Measurements from ENCODE around the gene RASD1.

RASD1 gene

GRCh38 chr17:17504341-17505140, 8.3 kb upstream of the RASD1 start:
- H3K36me3 ChIP-seq (ENCODE audit: control insufficient read depth in 1 of 2, insufficient read depth in 2 of 2, low read length in 2 of 2): no peaks in the 10 kb centered on the region
- no peak overlapping the region for H3K9ac ChIP-seq (ENCODE audit: low read length)
- no peak overlapping the region for H3K27ac ChIP-seq (ENCODE audit: low read depth, low read length)
- H3K4me2 ChIP-seq (ENCODE audit: low read length): no peak overlapping the region
- DNase-seq: no peak
- no peaks in the 10 kb centered on the region for H3K27me3 ChIP-seq (ENCODE audit: insufficient read depth, low read length)
- H2AFZ ChIP-seq (ENCODE audit: insufficient read depth, low read length, poor library complexity): no peak overlapping the region
- H2AK5ac ChIP-seq (ENCODE audit: low read length): no peak overlapping the region
- no peak overlapping the region for H3K4me3 ChIP-seq (ENCODE audit: low read depth, low read length)
- H3K23ac ChIP-seq (ENCODE audit: low read length): no peak overlapping the region
- H3K79me1 ChIP-seq (ENCODE audit: low read length): no peaks in the 10 kb centered on the region
- H4K8ac ChIP-seq (ENCODE audit: low read depth, low read length): no peak overlapping the region
- no peak overlapping the region for H2BK120ac ChIP-seq (ENCODE audit: insufficient read depth, low read length, poor library complexity)
- peaks cover 4% of the 10 kb centered on the region for H3K9me3 ChIP-seq (ENCODE audit: insufficient read depth, low read depth, low read length)
- no peak overlapping the region for H2BK12ac ChIP-seq (ENCODE audit: low read length)
- no peak overlapping the region for H3K4ac ChIP-seq (ENCODE audit: low read depth, low read length)
- no peak overlapping the region for H3K18ac ChIP-seq (ENCODE audit: low read length)
- H3K14ac ChIP-seq (ENCODE audit: low read length): no peak overlapping the region
- WGBS (ENCODE audit: extremely low coverage, insufficient coverage, insufficient read length): no CpG with 5 or more reads among the region's 20 CpGs
- H3K4me1 ChIP-seq (ENCODE audit: control insufficient read depth in 1 of 2, insufficient read depth in 2 of 2, low read length in 2 of 2): no peaks in the 10 kb centered on the region
- no peak overlapping the region for H4K12ac ChIP-seq (ENCODE audit: low read depth, low read length)
- H2BK5ac ChIP-seq (ENCODE audit: low read depth, low read length, poor library complexity): no peak overlapping the region
- no peak overlapping the region for H4K91ac ChIP-seq (ENCODE audit: low read depth, low read length)
- no peaks in the 10 kb centered on the region for H3K79me2 ChIP-seq (ENCODE audit: control insufficient read depth, insufficient read depth, low read length, poor library complexity)

GRCh38 chr17:17503566-17504130, 7.5 kb upstream of the RASD1 start:
- WGBS (ENCODE audit: extremely low coverage, insufficient coverage, insufficient read length): no CpG with 5 or more reads among the region's 7 CpGs

GRCh38 chr17:17502741-17503565, 6.8 kb upstream of the RASD1 start:
- 100% methylated on average over 4 of the region's 21 CpGs for WGBS (ENCODE audit: extremely low coverage, insufficient coverage, insufficient read length)
- H2BK5ac ChIP-seq (ENCODE audit: low read depth, low read length, poor library complexity): no peak overlapping the region
- H2BK12ac ChIP-seq (ENCODE audit: low read length): no peak overlapping the region
- no peaks in the 10 kb centered on the region for H3K79me2 ChIP-seq (ENCODE audit: control insufficient read depth, insufficient read depth, low read length, poor library complexity)
- H3K79me1 ChIP-seq (ENCODE audit: low read length): no peaks in the 10 kb centered on the region
- H3K4ac ChIP-seq (ENCODE audit: low read depth, low read length): no peak overlapping the region
- H4K91ac ChIP-seq (ENCODE audit: low read depth, low read length): no peak overlapping the region
- H2BK120ac ChIP-seq (ENCODE audit: insufficient read depth, low read length, poor library complexity): no peak overlapping the region
- H3K18ac ChIP-seq (ENCODE audit: low read length): no peak overlapping the region
- no peak overlapping the region for H3K23ac ChIP-seq (ENCODE audit: low read length)
- H2AFZ ChIP-seq (ENCODE audit: insufficient read depth, low read length, poor library complexity): no peak overlapping the region
- no peak overlapping the region for H3K27ac ChIP-seq (ENCODE audit: low read depth, low read length)
- H3K27me3 ChIP-seq (ENCODE audit: insufficient read depth, low read length): no peaks in the 10 kb centered on the region
- peaks cover 4% of the 10 kb centered on the region for H3K9me3 ChIP-seq (ENCODE audit: insufficient read depth, low read depth, low read length)
- DNase-seq: no peak
- no peak overlapping the region for H4K8ac ChIP-seq (ENCODE audit: low read depth, low read length)
- no peak overlapping the region for H2AK5ac ChIP-seq (ENCODE audit: low read length)
- no peaks in the 10 kb centered on the region for H3K36me3 ChIP-seq (ENCODE audit: control insufficient read depth in 1 of 2, insufficient read depth in 2 of 2, low read length in 2 of 2)
- no peak overlapping the region for H3K9ac ChIP-seq (ENCODE audit: low read length)
- no peak overlapping the region for H3K4me3 ChIP-seq (ENCODE audit: low read depth, low read length)
- H3K4me1 ChIP-seq (ENCODE audit: control insufficient read depth in 1 of 2, insufficient read depth in 2 of 2, low read length in 2 of 2): no peaks in the 10 kb centered on the region
- no peak overlapping the region for H3K4me2 ChIP-seq (ENCODE audit: low read length)
- no peak overlapping the region for H4K12ac ChIP-seq (ENCODE audit: low read depth, low read length)
- no peak overlapping the region for H3K14ac ChIP-seq (ENCODE audit: low read length)

More at GRCh38 chr17:17503566-17504130, 7.5 kb upstream of the RASD1 start:
- H3K36me3 ChIP-seq (ENCODE audit: control insufficient read depth in 1 of 2, insufficient read depth in 2 of 2, low read length in 2 of 2): no peaks in the 10 kb centered on the region
- H3K4me3 ChIP-seq (ENCODE audit: low read depth, low read length): peak overlapping the region; percentile 22
- H2BK120ac ChIP-seq (ENCODE audit: insufficient read depth, low read length, poor library complexity): no peak overlapping the region
- H3K14ac ChIP-seq (ENCODE audit: low read length): no peak overlapping the region
- H2BK5ac ChIP-seq (ENCODE audit: low read depth, low read length, poor library complexity): no peak overlapping the region
- H3K79me1 ChIP-seq (ENCODE audit: low read length): no peaks in the 10 kb centered on the region
- no peak for DNase-seq
- no peak overlapping the region for H2AK5ac ChIP-seq (ENCODE audit: low read length)
- H3K23ac ChIP-seq (ENCODE audit: low read length): no peak overlapping the region
- peaks cover 4% of the 10 kb centered on the region for H3K9me3 ChIP-seq (ENCODE audit: insufficient read depth, low read depth, low read length)
- H3K4ac ChIP-seq (ENCODE audit: low read depth, low read length): no peak overlapping the region
- H4K8ac ChIP-seq (ENCODE audit: low read depth, low read length): no peak overlapping the region
- no peaks in the 10 kb centered on the region for H3K79me2 ChIP-seq (ENCODE audit: control insufficient read depth, insufficient read depth, low read length, poor library complexity)
- H4K12ac ChIP-seq (ENCODE audit: low read depth, low read length): no peak overlapping the region
- H2AFZ ChIP-seq (ENCODE audit: insufficient read depth, low read length, poor library complexity): no peak overlapping the region
- no peak overlapping the region for H3K4me2 ChIP-seq (ENCODE audit: low read length)
- H3K27me3 ChIP-seq (ENCODE audit: insufficient read depth, low read length): no peaks in the 10 kb centered on the region
- no peak overlapping the region for H2BK12ac ChIP-seq (ENCODE audit: low read length)
- H3K18ac ChIP-seq (ENCODE audit: low read length): no peak overlapping the region
- no peak overlapping the region for H3K9ac ChIP-seq (ENCODE audit: low read length)
- no peak overlapping the region for H4K91ac ChIP-seq (ENCODE audit: low read depth, low read length)
- H3K27ac ChIP-seq (ENCODE audit: low read depth, low read length): no peak overlapping the region
- no peaks in the 10 kb centered on the region for H3K4me1 ChIP-seq (ENCODE audit: control insufficient read depth in 1 of 2, insufficient read depth in 2 of 2, low read length in 2 of 2)

- Histone ChIP-seq H3K27me3 (ENCODE audit: insufficient read depth, low read length) (peaks cover 5% of the 10 kb centered on the region), H3K18ac (ENCODE audit: low read length) (no peak overlapping the region), H4K8ac (ENCODE audit: low read depth, low read length) (no peak overlapping the region), H3K36me3 (ENCODE audit: control insufficient read depth in 1 of 2, insufficient read depth in 2 of 2, low read length in 2 of 2) (no peaks in the 10 kb centered on the region), H4K91ac (ENCODE audit: low read depth, low read length) (no peak overlapping the region), H3K4ac (ENCODE audit: low read depth, low read length) (no peak overlapping the region), H3K4me1 (ENCODE audit: control insufficient read depth in 1 of 2, insufficient read depth in 2 of 2, low read length in 2 of 2) (peaks cover under 1 to 4% of the 10 kb centered on the region in 2 experiments), H3K14ac (ENCODE audit: low read length) (no peak overlapping the region), H3K9ac (ENCODE audit: low read length) (no peak overlapping the region), H2BK5ac (ENCODE audit: low read depth, low read length, poor library complexity) (no peak overlapping the region), H2AFZ (ENCODE audit: insufficient read depth, low read length, poor library complexity) (no peak overlapping the region), H2AK5ac (ENCODE audit: low read length) (no peak overlapping the region), H3K9me3 (ENCODE audit: insufficient read depth, low read depth, low read length) (peaks cover 4% of the 10 kb centered on the region), H3K79me1 (ENCODE audit: low read length) (no peaks in the 10 kb centered on the region), H3K23ac (ENCODE audit: low read length) (no peak overlapping the region), H3K27ac (ENCODE audit: low read depth, low read length) (no peak overlapping the region), H2BK120ac (ENCODE audit: insufficient read depth, low read length, poor library complexity) (no peak overlapping the region), H4K12ac (ENCODE audit: low read depth, low read length) (no peak overlapping the region), H3K79me2 (ENCODE audit: control insufficient read depth, insufficient read depth, low read length, poor library complexity) (no peaks in the 10 kb centered on the region), H3K4me3 (ENCODE audit: low read depth, low read length) (no peak overlapping the region), H2BK12ac (ENCODE audit: low read length) (no peak overlapping the region), H3K4me2 (ENCODE audit: low read length) (no peak overlapping the region)
- WGBS (ENCODE audit: extremely low coverage, insufficient coverage, insufficient read length): no CpG with 5 or more reads among the region's 14 CpGs
- DNase-seq: peak in 1 of 2 donors; percentile 47
Observed at GRCh38 chr17:17500999-17501605, 4.9 kb upstream of the RASD1 start.

All from trophoblast cell (in vitro differentiated cells and primary cell).